Raji (cell line): ENCODE measurements around the gene CCDC57.

Experiments
- POLR2A ChIP-seq: IDR thresholded peaks from 2 replicates; pipeline ENCODE4 v1.6.1; 2011; ENCODE audit warnings: low read depth, low read length, control low read depth; ENCODE audit not compliant: insufficient read depth

CCDC57 gene

DNA sequence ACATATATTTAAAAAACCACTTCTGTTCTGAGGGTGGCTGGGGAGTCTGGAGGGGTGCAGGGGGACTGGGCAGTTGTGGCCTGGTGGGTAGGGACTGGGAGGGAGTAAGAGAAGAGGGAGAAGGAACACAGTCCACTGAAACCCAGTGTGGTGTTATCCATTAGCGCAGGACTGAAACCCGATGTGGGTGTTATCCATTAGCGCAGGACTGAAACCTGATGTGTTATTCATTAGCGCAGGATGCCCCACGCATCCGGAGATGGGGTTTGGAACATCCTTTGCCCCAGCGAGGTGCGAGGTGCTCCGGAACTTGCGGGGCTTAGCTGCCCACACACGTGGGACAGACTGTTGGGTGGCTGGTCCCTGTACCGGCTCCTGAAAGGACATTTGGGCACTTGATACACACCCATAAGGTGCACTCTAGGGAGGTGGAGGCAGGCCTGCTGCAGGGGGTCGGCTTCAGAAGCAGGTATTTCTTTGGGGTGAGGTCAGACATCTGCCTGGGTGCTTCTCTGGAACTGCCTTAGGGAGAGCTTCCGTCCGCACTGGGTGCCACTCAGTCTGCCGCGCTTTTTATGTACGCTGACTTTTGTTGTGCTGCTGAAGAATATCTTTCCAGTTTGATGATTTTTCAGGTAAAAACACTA lies 94.4 kb downstream of the CCDC57 start:
- no peak for TF ChIP-seq POLR2A

GRCh38 chr17:82117139-82118090 lies 95.2 kb downstream of the CCDC57 start:
- no peak for TF ChIP-seq POLR2A

DNA sequence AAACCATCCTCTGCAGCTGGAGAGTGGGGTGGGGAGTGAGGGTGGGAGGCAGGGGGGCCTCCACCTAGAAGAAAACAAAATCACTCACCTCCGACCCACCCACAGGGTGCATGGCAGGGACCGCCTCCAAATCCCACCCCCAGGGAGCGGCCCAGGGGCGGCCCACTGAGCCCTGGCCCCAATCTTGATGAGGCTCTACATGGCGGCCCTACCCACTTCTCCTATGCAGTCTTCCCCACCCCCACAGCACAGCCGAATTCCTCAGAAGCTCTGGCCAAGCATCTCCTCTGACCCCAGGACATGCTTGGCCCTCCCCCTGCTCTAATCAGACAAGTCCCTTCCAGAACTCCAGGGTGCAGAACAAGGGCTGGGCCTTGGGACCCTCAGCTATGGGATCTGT lies 96.4 kb downstream of the CCDC57 start:
- TF ChIP-seq POLR2A = no peak

DNA sequence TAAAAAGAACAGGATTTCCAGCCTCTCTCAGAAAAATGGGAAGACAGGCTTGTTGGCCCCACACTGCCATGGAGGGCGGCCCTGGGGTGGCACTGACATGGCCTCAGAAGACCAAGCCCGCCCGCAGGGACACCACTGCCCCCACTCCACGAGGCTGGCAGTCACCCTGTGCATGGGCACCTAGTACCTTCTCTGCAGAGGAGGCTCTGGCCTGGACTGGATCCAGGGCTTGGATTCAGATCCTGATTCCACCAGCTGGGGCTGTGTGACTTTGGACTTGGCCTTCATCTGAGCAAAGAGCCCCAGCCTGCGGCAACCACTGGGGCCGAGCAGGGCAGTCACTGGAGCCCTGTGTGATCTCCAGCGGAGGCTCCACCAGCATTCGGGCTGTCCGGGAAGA lies 97.8 kb downstream of the CCDC57 start:
- no peak for TF ChIP-seq POLR2A

DNA sequence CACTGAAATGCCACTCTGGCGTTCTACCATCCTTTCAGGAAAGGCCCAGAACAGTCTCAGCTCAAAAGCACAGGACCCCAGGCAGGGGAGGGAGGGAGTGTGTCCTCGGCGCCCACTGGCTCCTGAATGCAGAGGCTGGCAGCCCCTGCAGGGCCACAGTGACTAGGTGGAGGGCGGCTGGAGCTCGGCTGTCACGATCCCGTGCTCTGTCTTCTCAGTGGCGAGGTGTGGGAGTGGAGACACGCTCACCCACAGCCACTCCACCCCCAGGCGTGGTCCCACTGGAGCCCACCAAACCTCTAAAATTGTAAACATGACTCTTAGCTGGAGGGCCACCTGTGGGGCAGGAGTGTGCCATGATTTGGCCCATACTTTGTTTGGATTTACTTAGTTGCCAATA lies 98.2 kb downstream of the CCDC57 start:
- TF ChIP-seq POLR2A = no peak

DNA sequence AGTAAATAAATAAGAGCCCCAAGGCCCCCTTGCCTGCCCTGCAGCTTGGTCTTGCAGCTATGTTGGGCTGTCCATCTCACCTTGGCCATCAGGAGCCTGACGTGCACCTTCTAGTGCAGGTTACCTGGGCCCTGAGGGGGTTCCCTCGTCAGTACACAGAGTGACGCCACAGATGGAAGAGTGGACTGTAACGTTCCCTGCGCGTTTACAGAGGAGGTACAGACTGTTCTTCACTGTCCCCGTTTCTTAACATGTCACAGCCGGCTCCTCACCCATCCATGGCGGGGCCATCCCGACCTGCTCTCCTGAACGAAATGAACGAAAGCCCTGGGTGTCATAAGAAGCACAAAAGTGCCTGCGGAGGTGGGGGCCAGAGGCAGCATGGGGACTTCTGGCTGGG lies 98.7 kb downstream of the CCDC57 start:
- TF ChIP-seq POLR2A = no peak

GRCh38 chr17:82113422-82113821 lies 99.2 kb downstream of the CCDC57 start:
- no peak for TF ChIP-seq POLR2A

DNA sequence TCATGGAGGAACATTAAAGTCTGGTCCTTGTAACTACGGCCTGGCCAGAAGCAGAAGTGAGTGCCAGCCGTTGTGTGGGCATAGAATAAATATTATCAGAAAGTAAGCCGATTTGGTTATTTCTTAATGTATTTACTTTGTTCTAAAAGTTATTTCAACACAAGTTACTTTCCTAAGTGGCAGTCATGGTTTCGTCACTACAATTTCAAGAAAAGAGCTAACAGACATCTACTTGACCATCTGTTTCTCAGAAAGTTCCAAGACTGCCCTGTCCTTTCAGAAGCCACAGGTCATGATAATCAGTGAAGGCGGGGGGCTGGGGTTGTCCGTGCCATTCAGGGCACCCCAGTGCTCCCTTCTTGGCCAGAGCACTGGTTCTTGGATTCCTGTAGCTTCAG lies 99.7 kb downstream of the CCDC57 start:
- TF ChIP-seq POLR2A = no peak

- no peak for TF ChIP-seq POLR2A
These were observed 100.3 kb downstream of the CCDC57 start for GRCh38 chr17:82112181-82112913.

DNA sequence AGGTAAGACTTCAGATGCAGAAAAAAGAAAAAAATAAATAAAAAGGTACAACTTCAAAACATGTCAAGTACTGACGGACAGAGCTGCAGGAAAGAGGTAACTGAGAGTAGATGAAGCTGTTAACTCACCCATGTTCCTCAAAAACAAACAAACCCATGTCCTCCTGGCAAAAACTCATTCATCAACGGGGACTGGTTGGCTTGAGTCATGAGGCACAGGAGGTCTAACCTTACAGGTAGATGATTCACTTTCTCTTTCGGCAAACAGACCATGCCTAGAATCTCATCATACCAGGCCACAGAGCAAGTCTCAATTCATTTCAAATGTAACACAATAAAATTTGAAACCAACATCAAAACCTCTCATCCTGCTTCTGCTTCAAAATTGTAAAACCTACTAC lies 102.3 kb downstream of the CCDC57 start:
- TF ChIP-seq POLR2A = no peak

GRCh38 chr17:82108961-82109475 lies 103.6 kb downstream of the CCDC57 start:
- no peak for TF ChIP-seq POLR2A

DNA sequence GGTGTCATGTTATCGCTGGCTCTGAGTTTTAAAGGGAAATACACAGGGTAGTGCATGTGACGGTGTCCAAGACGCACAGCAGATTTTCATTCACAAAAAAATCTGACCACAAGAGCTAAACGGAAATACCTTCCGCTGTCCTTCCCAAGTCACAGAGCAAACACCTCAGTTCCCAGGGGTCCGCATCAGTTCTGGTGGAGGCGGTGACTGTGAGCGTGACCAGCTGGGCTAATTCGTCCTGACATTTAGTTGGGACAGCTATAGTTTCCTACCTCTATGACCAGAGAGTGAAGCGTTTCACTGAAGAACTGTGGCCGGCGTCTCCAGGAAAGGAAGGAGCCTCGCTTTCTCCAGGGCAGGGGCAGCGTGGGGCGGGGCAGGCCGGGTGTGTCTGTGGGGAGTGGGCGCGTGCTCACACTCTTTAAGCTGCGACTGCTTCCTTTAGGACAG lies 104.1 kb downstream of the CCDC57 start:
- TF ChIP-seq POLR2A = no peak

GRCh38 chr17:82108038-82108437 lies 104.6 kb downstream of the CCDC57 start:
- TF ChIP-seq POLR2A = no peak

DNA sequence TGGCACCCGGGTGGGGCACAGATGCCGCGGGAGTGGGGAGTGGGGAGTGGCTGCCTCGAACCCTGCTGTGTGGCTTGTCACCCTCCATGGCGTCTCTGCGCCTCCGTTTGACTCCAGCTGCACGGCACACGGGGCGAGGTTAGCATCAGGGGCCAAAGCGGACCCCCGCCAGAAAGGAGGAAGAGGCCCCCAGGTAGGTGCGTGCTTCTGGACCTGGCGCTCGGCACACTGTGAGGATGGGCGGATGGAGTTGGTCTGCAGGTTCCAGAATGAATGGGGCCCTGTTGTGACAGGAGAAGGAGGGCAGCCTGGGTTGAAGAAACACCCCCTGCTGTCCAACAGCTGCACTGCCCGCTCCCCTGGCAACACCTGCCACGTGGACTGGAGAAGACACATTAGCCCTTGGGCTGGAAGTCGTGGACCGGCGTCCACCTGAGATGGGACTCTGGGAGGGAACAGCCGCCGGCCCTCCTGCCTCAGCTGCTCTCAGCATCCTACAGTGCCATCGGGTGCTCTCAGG lies 105.2 kb downstream of the CCDC57 start:
- no peak; the same call in none of the 2 replicates for TF ChIP-seq POLR2A

DNA sequence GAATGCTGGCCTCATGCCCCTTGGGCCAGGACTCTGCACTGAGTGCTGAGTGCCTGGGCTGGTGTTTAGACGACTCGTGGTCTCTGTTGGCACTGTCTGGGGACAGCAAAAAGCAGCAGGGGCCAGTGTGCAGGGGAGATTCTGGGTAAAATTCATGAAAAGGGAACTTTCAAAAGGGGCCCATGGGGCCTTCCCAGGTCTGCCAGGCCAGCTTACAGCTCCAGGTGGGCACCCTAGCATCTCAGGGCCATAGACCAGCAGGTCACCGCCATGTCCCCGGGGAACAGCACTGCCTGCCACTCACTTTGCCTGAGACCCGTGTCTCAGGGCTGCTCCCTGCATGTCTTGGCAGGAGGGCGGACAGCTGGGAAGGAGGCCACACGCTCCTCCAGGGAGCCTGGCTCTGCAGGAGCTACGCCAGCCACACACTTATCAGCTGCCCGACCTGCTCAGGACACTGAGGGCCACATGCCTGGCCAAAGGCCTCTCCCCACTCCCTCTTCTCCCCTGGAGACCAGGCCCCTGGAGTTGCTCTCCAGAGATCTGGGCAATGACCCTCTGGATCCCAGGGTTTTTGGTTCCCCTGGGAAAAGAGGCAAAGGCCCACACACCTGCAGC lies 105.8 kb downstream of the CCDC57 start:
- no peak; the same call in 1 of the 2 replicates for TF ChIP-seq POLR2A
